Left renal pelvis (tissue), 4 donors: ENCODE measurements around the gene FOXJ1. TPM values are rescaled to one million over a fixed set of nuclear protein-coding genes. Genes with fewer than 3 reads are reported as not detected.

Experiments
- DNase-seq, 4 donors: peaks; one replicate each; pipeline ENCODE4 v3.0.0-alpha.2; 2013; ENCODE audit warnings: low read depth in 4 of 4, low spot score in 3 of 4
- polyA plus RNA-seq, 4 donors: library from polyadenylated mRNA; unstranded; fragments of 120-200 nt; gene quantifications; one replicate each; pipeline ENCODE4 v1.2.1, GENCODE V29; 2013; ENCODE audit not compliant: insufficient read length in 4 of 4

Gene FOXJ1
- polyA plus RNA-seq, 4 donors, result 0.55 to 26.8 (median 17.8) TPM

GRCh38 chr17:76097716-76098295 lies 43.2 kb downstream of the FOXJ1 start:
- DNase-seq, result no peak

- DNase-seq, result no peak
Observed at GRCh38 chr17:76095943-76096342, 45.1 kb downstream of the FOXJ1 start.

- DNase-seq, result no peak
Observed at GRCh38 chr17:76094046-76094445, 47.0 kb downstream of the FOXJ1 start.

DNA sequence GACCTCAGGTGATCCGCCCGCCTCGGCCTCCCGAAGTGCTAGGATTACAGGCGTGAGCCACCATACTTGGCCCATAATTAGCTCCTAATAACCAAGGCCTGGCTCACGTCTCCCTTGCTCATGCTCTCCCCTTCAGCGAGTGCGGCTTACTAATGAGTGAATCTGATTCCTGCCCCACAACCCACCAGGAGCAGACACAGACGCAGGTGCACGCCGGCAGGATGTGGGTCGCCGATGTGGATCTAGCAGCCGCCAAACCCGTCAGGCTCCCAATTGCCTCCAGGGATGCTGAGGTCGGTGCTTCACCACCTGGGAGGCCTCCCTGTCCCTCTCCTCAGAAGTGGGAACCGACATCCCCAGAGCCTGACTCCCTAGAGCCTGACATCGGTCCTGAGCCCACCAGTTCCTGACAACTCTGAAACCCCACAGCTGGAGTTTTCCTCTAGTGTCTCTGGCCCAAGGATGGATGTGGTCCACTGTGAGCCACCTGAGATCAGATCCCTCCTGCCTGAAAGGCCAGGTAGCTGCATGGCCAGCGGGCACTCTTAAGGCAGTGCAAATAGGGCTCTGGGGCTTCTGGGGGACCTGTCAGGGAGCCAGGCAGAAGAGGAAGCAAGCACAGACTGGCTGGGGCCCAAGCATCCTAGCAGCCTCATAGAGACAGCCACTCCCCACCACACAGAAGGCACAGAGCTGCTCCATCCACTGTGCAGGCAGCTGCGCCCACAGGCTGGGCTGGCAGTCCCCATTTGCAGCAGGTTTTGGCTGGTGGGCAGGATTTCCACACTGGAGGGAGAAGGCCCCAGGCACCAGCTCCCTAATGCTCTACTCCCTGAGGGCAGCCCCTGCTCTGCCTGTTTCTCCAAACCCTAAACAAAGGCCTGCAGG lies 48.3 kb downstream of the FOXJ1 start:
- no peak for DNase-seq

GRCh38 chr17:76091526-76092286 lies 49.3 kb downstream of the FOXJ1 start:
- no peak for DNase-seq

- DNase-seq, result no peak
Observed at GRCh38 chr17:76090517-76091129, 50.4 kb downstream of the FOXJ1 start.

DNA sequence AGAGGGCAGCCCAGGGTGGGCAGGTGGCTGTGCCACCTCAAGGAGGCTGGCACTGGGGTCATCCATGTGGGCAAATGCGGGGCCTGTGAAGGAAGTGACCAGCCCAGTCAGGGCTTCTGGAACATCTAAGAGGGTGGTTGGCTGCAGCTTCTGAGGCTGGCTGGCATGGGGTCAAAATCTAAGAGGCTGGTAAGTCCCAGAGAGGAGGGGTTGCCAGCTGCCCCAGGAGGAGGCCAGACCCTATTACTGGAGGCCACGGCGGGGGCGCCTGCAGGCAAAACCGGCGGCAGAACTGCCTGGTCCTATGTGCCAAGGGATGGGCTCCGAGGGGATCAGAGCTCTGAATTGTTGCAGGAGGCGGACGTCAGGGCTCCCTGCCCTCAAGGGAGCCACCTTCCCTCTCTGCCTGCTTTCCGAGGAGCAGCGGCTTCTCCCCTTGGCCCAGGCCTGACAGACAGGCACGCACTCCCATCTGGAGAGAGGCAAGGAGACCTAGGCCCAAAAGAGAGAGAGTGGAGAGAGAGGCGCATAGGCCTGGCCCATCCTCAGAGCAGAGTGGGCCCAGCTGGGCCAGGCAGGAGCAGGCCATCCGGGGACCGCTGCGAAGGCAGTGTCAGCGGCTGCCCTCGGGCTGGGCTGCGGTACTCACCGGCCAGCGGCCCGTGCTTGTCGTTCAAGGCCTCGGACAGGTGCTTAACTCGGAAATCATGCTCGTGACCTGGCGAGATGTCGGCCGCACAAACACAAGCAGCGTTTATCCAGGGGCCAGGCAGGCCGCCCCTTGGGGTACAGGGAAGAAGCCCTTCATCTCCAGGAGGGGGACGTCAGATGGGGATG lies 51.1 kb downstream of the FOXJ1 start:
- no peak for DNase-seq

GRCh38 chr17:76088868-76089576 lies 52.0 kb downstream of the FOXJ1 start:
- no peak for DNase-seq

GRCh38 chr17:76088041-76088867 lies 52.8 kb downstream of the FOXJ1 start:
- no peak for DNase-seq

DNA sequence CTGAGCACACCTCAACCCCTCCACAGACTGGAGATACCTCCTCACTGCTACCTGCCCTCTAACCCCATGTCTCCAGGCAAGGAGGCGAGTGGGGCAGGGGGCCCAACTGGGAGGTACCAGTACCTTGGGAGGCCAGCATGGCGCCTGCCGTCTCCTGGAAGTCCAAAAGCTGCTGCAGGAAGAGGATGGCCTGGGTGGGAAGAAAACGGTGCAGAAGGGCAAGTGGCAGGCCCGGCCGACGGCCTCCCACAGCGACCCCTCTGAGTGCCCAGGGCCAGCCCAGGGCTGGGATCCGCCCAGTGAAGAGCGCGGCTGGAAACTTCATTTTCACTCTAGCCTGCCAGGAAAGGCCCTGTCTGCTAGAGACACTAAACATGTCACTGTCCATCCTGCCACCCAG lies 53.5 kb downstream of the FOXJ1 start:
- DNase-seq, result no peak

- no peak for DNase-seq
Observed at GRCh38 chr17:76086384-76086783, 54.7 kb downstream of the FOXJ1 start.

Other genes with a start within 250 kb of the FOXJ1 start
- 10 to 100 TPM; 11.0 to 16.9 (median 13.2) TPM for gene TRIM65, start 244.3 kb downstream of the FOXJ1 start, polyA plus RNA-seq
- 100 to 1,000 TPM in 1 of 4 donors, 10 to 100 TPM in 3; 61.8 to 122 (median 76.3) TPM for gene MRPL38, start 236.4 kb downstream of the FOXJ1 start, polyA plus RNA-seq
- gene FBF1, start 200.2 kb downstream of the FOXJ1 start, polyA plus RNA-seq, result 10 to 100 TPM in 1 of 4 donors, 1 to 10 TPM in 3; 7.5 to 15.1 (median 8.2) TPM
- 10 to 100 TPM; 20.3 to 40.0 (median 33.3) TPM for gene ACOX1, start 162.1 kb downstream of the FOXJ1 start, polyA plus RNA-seq
- 10 to 100 TPM; 19.8 to 32.3 (median 22.9) TPM for gene TEN1, start 162.0 kb downstream of the FOXJ1 start, polyA plus RNA-seq
- 10 to 100 TPM; 12.5 to 28.5 (median 15.4) TPM for gene CDK3, start 140.4 kb downstream of the FOXJ1 start, polyA plus RNA-seq
- gene EVPL, start 113.9 kb downstream of the FOXJ1 start, polyA plus RNA-seq, result 10 to 100 TPM in 3 of 4 donors, under 1 TPM in 1; 0.60 to 26.9 (median 17.6) TPM
- gene SRP68, start 68.7 kb downstream of the FOXJ1 start, polyA plus RNA-seq, result 100 to 1,000 TPM in 3 of 4 donors, 10 to 100 TPM in 1; 87.6 to 114 (median 109) TPM
- gene GALR2, start 66.5 kb downstream of the FOXJ1 start, polyA plus RNA-seq, result under 1 TPM in 2 of 4 donors, not detected in 2; 0.37 to 0.43 TPM
- gene ZACN, start 62.1 kb downstream of the FOXJ1 start, polyA plus RNA-seq, result 10 to 100 TPM in 2 of 4 donors, 1 to 10 TPM in 1, under 1 TPM in 1; 0.55 to 29.1 (median 7.2) TPM
- 100 to 1,000 TPM; 138 to 167 (median 154) TPM for gene EXOC7, start 37.5 kb downstream of the FOXJ1 start, polyA plus RNA-seq
- gene RNF157, start 99.2 kb upstream of the FOXJ1 start, polyA plus RNA-seq, result 10 to 100 TPM; 12.4 to 30.1 (median 28.0) TPM
- gene UBALD2, start 124.1 kb upstream of the FOXJ1 start, polyA plus RNA-seq, result 10 to 100 TPM; 28.8 to 52.2 (median 30.1) TPM
- 10 to 100 TPM in 1 of 4 donors, 1 to 10 TPM in 3; 4.0 to 11.8 (median 4.9) TPM for gene QRICH2, start 167.0 kb upstream of the FOXJ1 start, polyA plus RNA-seq
- gene PRPSAP1, start 212.7 kb upstream of the FOXJ1 start, polyA plus RNA-seq, result 10 to 100 TPM; 66.8 to 92.6 (median 80.1) TPM
- gene SPHK1, start 243.4 kb upstream of the FOXJ1 start, polyA plus RNA-seq, result 1 to 10 TPM; 2.1 to 2.7 (median 2.2) TPM